ENCODE results near the gene FAHD2A.

Gene FAHD2A

GRCh38 chr2:95361216-95361980 is 41.1 kb upstream of the FAHD2A start:
- Histone ChIP-seq H3F3A (ENCODE audit: control insufficient read depth, insufficient read depth) (no peaks in the 10 kb centered on the region), H3K27ac (ENCODE audit: low read depth, low read length) (no peak overlapping the region), H3K9me2 (replicated peaks; ENCODE audit: control insufficient read depth, low read length) (no peaks in the 10 kb centered on the region), H3K27me3 (ENCODE audit: control insufficient read depth, low read length) (no peaks in the 10 kb centered on the region), H3K36me3 (ENCODE audit: control insufficient read depth, low read length) (no peaks in the 10 kb centered on the region), H4K20me1 (ENCODE audit: control insufficient read depth, insufficient read depth, low read depth, low read length) (no peaks in the 10 kb centered on the region), H3K79me2 (ENCODE audit: control insufficient read depth, low read length) (no peaks in the 10 kb centered on the region), H3K4me2 (ENCODE audit: low read length) (no peak overlapping the region), H3K4me3 (ENCODE audit: low read length) (no peak overlapping the region), H3K9me3 (ENCODE audit: control insufficient read depth, insufficient read depth, low read length) (no peaks in the 10 kb centered on the region), H3K4me1 (ENCODE audit: control insufficient read depth, low read length) (no peaks in the 10 kb centered on the region)
- no peak for TF ChIP-seq EZH2phosphoT487 (IDR thresholded peaks at IDR 0.05; ENCODE audit: borderline replicate concordance, low read length)
- TF ChIP-seq, protein P1, sequence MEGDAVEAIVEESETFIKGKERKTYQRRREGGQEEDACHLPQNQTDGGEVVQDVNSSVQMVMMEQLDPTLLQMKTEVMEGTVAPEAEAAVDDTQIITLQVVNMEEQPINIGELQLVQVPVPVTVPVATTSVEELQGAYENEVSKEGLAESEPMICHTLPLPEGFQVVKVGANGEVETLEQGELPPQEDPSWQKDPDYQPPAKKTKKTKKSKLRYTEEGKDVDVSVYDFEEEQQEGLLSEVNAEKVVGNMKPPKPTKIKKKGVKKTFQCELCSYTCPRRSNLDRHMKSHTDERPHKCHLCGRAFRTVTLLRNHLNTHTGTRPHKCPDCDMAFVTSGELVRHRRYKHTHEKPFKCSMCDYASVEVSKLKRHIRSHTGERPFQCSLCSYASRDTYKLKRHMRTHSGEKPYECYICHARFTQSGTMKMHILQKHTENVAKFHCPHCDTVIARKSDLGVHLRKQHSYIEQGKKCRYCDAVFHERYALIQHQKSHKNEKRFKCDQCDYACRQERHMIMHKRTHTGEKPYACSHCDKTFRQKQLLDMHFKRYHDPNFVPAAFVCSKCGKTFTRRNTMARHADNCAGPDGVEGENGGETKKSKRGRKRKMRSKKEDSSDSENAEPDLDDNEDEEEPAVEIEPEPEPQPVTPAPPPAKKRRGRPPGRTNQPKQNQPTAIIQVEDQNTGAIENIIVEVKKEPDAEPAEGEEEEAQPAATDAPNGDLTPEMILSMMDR (IDR thresholded peaks at IDR 0.05; ENCODE audit: low read depth, low read length, poor library complexity, severe bottlenecking): no peak

DNA sequence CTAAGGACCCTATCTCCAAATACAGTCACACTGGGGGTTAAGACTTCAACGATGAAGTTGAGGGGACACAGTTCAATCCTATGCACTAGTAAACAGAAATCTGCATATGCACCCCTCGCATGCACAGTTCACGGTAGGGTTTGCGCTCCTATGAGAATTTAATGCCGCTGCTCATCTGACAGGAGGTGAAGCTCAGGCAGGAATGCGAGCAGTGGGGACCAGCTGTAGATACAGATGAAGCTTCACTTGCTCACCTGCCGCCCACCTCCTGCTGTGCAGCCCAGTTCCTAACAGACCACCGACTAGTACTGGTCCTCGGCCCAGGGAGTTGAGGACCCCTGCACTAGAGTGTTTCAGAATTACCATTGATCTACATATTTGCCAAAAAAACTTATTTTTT is 40.0 kb upstream of the FAHD2A start:
- Histone ChIP-seq H3K4me1 (ENCODE audit: control insufficient read depth, low read length) (no peaks in the 10 kb centered on the region), H3K4me2 (ENCODE audit: low read length) (no peak overlapping the region), H3K27me3 (ENCODE audit: control insufficient read depth, low read length) (no peaks in the 10 kb centered on the region), H3F3A (ENCODE audit: control insufficient read depth, insufficient read depth) (no peaks in the 10 kb centered on the region), H3K4me3 (ENCODE audit: low read length) (no peak overlapping the region), H3K79me2 (ENCODE audit: control insufficient read depth, low read length) (no peaks in the 10 kb centered on the region), H3K27ac (ENCODE audit: low read depth, low read length) (no peak overlapping the region), H3K36me3 (ENCODE audit: control insufficient read depth, low read length) (no peaks in the 10 kb centered on the region), H3K9me3 (ENCODE audit: control insufficient read depth, insufficient read depth, low read length) (no peaks in the 10 kb centered on the region), H4K20me1 (ENCODE audit: control insufficient read depth, insufficient read depth, low read depth, low read length) (no peaks in the 10 kb centered on the region), H3K9me2 (replicated peaks; ENCODE audit: control insufficient read depth, low read length) (no peaks in the 10 kb centered on the region)
- TF ChIP-seq, protein P1 (IDR thresholded peaks at IDR 0.05; ENCODE audit: low read depth, low read length, poor library complexity, severe bottlenecking): no peak
- TF ChIP-seq EZH2phosphoT487 (IDR thresholded peaks at IDR 0.05; ENCODE audit: borderline replicate concordance, low read length): no peak

GRCh38 chr2:95366514-95366913 is 36.0 kb upstream of the FAHD2A start:
- no peaks in the 10 kb centered on the region for H3F3A ChIP-seq (ENCODE audit: control insufficient read depth, insufficient read depth)
- H3K27ac ChIP-seq (ENCODE audit: low read depth, low read length): no peak overlapping the region
- H3K36me3 ChIP-seq (ENCODE audit: control insufficient read depth, low read length): no peaks in the 10 kb centered on the region
- H4K20me1 ChIP-seq (ENCODE audit: control insufficient read depth, insufficient read depth, low read depth, low read length): no peaks in the 10 kb centered on the region
- no peaks in the 10 kb centered on the region for H3K4me1 ChIP-seq (ENCODE audit: control insufficient read depth, low read length)
- no peaks in the 10 kb centered on the region for H3K9me2 ChIP-seq (replicated peaks; ENCODE audit: control insufficient read depth, low read length)
- H3K79me2 ChIP-seq (ENCODE audit: control insufficient read depth, low read length): no peaks in the 10 kb centered on the region
- H3K9me3 ChIP-seq (ENCODE audit: control insufficient read depth, insufficient read depth, low read length): no peaks in the 10 kb centered on the region
- H3K4me2 ChIP-seq (ENCODE audit: low read length): no peak overlapping the region
- H3K27me3 ChIP-seq (ENCODE audit: control insufficient read depth, low read length): peaks cover 2% of the 10 kb centered on the region; the same call in 1 of the 2 replicates
- H3K4me3 ChIP-seq (ENCODE audit: low read length): no peak overlapping the region
- no peak for TF ChIP-seq EZH2phosphoT487 (IDR thresholded peaks at IDR 0.05; ENCODE audit: borderline replicate concordance, low read length)
- TF ChIP-seq, protein P1 (IDR thresholded peaks at IDR 0.05; ENCODE audit: low read depth, low read length, poor library complexity, severe bottlenecking): no peak
